ENCODE data around the gene ERRFI1.

DNA sequence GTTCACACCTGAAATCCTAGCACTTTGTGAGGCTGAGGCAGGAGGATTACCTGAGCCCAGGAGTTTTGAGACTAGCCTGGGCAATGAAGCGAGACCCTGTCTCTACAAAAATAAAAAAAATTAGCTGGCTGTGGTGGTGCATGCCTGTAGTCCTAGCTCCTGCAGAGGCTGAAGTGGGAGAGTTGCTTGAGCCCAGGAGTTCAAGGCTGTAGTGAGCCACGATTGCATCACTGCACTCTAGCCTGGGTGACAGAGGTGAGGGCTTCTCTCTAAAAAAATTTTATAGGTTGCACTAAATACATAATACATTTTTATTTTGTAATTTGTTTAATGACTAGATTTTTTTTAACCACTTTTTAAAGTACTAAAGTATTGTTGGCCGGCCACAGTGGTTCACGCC is 58.5 kb downstream of the ERRFI1 start:
- no peak for TF ChIP-seq CTCF (conservative IDR thresholded peaks at IDR 0.05; ENCODE audit: low read length)
- no peak for TF ChIP-seq EZH2phosphoT487 (IDR thresholded peaks at IDR 0.05; ENCODE audit: borderline replicate concordance, low read depth, low read length)
